Hepatocyte (in vitro differentiated cells): ENCODE measurements around the gene ANKRD2.

Experiments
- CTCF ChIP-seq: fragments of 200-600 bp; sonication (generic); IDR thresholded peaks from 2 replicates; pipeline ENCODE4 v1.5.1; 2016; ENCODE audit warnings: antibody characterized with exemption, mild to moderate bottlenecking; ENCODE audit not compliant: poor library complexity
- EZH2 ChIP-seq: fragments of 200-600 bp; sonication (generic); IDR thresholded peaks from 2 replicates; pipeline ENCODE4 v1.6.1; 2016; ENCODE audit warnings: antibody characterized with exemption, mild to moderate bottlenecking, borderline replicate concordance
- EZH2phosphoT487 ChIP-seq: fragments of 200-600 bp; sonication (generic); IDR thresholded peaks from one replicate; pipeline ENCODE4 v1.6.1; 2018; ENCODE audit warnings: antibody characterized with exemption, mild to moderate bottlenecking, low read depth, moderate library complexity; ENCODE audit not compliant: unreplicated experiment, severe bottlenecking

- no peak for TF ChIP-seq CTCF
- TF ChIP-seq EZH2, result no peak
- TF ChIP-seq EZH2phosphoT487, result no peak
These were observed 50.7 kb downstream of the ANKRD2 start for GRCh38 chr10:97623277-97623676.
